NB4 (cell line): ENCODE measurements around the gene IRAK1.

Experiments
- CTCF ChIP-seq: IDR thresholded peaks from one replicate; pipeline ENCODE4 v1.5.1; 2012; ENCODE audit warnings: low read depth, low read length
- POLR2A ChIP-seq: IDR thresholded peaks from 2 replicates; pipeline ENCODE4 v1.6.1; 2011; ENCODE audit warnings: mild to moderate bottlenecking; ENCODE audit not compliant: insufficient read length; ENCODE audit errors: extremely low read depth

- TF ChIP-seq CTCF (no peak), POLR2A (no peak)
These were observed 14.1 kb upstream of the IRAK1 start for GRCh38 chrX:154033848-154034247.
